Neural cell (in vitro differentiated cells): ENCODE data around the gene UBE2L3.

Experiments used
- CTCF ChIP-seq: fragments of 450-650 bp; IDR thresholded peaks from 2 replicates; pipeline ENCODE4 v1.5.1; 2014; ENCODE audit warnings: antibody characterized with exemption, mild to moderate bottlenecking, moderate library complexity; ENCODE audit not compliant: poor library complexity, severe bottlenecking
- SMC3 ChIP-seq: fragments of 450-650 bp; conservative IDR thresholded peaks from 2 replicates; pipeline ENCODE4 v1.6.1; 2014; ENCODE audit warnings: antibody characterized with exemption, mild to moderate bottlenecking, moderate library complexity; ENCODE audit not compliant: poor library complexity

GRCh38 chr22:21657020-21657359 is 89.5 kb downstream of the UBE2L3 start:
- no peak for TF ChIP-seq SMC3
- no peak for TF ChIP-seq CTCF
